ENCODE data around the gene MBNL3.

The MBNL3 gene

GRCh38 chrX:132497432-132497831 lies 8.6 kb upstream of the MBNL3 start:
- H3K36me3 ChIP-seq (ENCODE audit: control insufficient read depth in 2 of 2, insufficient read depth in 2 of 2, low read length in 2 of 2) = no peaks in the 10 kb centered on the region
- no peak overlapping the region for H3K27ac ChIP-seq (ENCODE audit: low read length)
- no peaks in the 10 kb centered on the region for H3K9me3 ChIP-seq (ENCODE audit: control insufficient read depth in 2 of 2, low read length in 2 of 2)
- H3K27me3 ChIP-seq (ENCODE audit: control insufficient read depth in 1 of 2, insufficient read depth in 2 of 2, low read length in 2 of 2) = no peaks in the 10 kb centered on the region
- no peaks in the 10 kb centered on the region for H3K4me1 ChIP-seq (ENCODE audit: control insufficient read depth, insufficient read depth, low read length)
- H3K9ac ChIP-seq (ENCODE audit: low read length in 2 of 2) = no peak overlapping the region
- no peak overlapping the region for H3K4me3 ChIP-seq (ENCODE audit: low read length in 2 of 2)

- Histone ChIP-seq H3K36me3 (ENCODE audit: control insufficient read depth in 2 of 2, insufficient read depth in 2 of 2, low read length in 2 of 2) (no peaks in the 10 kb centered on the region), H3K9ac (ENCODE audit: low read length in 2 of 2) (no peak overlapping the region), H3K4me1 (ENCODE audit: control insufficient read depth, insufficient read depth, low read length) (no peaks in the 10 kb centered on the region), H3K27me3 (ENCODE audit: control insufficient read depth in 1 of 2, insufficient read depth in 2 of 2, low read length in 2 of 2) (peaks cover 0 to 9% of the 10 kb centered on the region in 2 donors), H3K9me3 (ENCODE audit: control insufficient read depth in 2 of 2, low read length in 2 of 2) (no peaks in the 10 kb centered on the region), H3K4me3 (ENCODE audit: low read length in 2 of 2) (no peak overlapping the region), H3K27ac (ENCODE audit: low read length) (no peak overlapping the region)
These were observed 4.3 kb upstream of the MBNL3 start for GRCh38 chrX:132493095-132493494.

GRCh38 chrX:132491191-132491590 lies 2.4 kb upstream of the MBNL3 start:
- H3K9me3 ChIP-seq (ENCODE audit: control insufficient read depth in 2 of 2, low read length in 2 of 2) = no peaks in the 10 kb centered on the region
- H3K4me1 ChIP-seq (ENCODE audit: control insufficient read depth, insufficient read depth, low read length) = no peaks in the 10 kb centered on the region
- H3K27ac ChIP-seq (ENCODE audit: low read length) = no peak overlapping the region
- no peak overlapping the region for H3K9ac ChIP-seq (ENCODE audit: low read length in 2 of 2)
- peaks cover 0 to 9% of the 10 kb centered on the region in 2 donors for H3K27me3 ChIP-seq (ENCODE audit: control insufficient read depth in 1 of 2, insufficient read depth in 2 of 2, low read length in 2 of 2)
- no peak overlapping the region for H3K4me3 ChIP-seq (ENCODE audit: low read length in 2 of 2)
- no peaks in the 10 kb centered on the region for H3K36me3 ChIP-seq (ENCODE audit: control insufficient read depth in 2 of 2, insufficient read depth in 2 of 2, low read length in 2 of 2)

GRCh38 chrX:132489578-132490419 lies 961 bp upstream of the MBNL3 start:
- no peak overlapping the region for H3K27ac ChIP-seq (ENCODE audit: low read length)
- no peaks in the 10 kb centered on the region for H3K36me3 ChIP-seq (ENCODE audit: control insufficient read depth in 2 of 2, insufficient read depth in 2 of 2, low read length in 2 of 2)
- peak overlapping the region in 1 of 2 donors; percentile 60 for H3K9ac ChIP-seq (ENCODE audit: low read length in 2 of 2)
- H3K9me3 ChIP-seq (ENCODE audit: control insufficient read depth in 2 of 2, low read length in 2 of 2) = no peaks in the 10 kb centered on the region
- H3K4me3 ChIP-seq (ENCODE audit: low read length in 2 of 2) = peak overlapping the region; percentile 24 to 73
- no peaks in the 10 kb centered on the region for H3K4me1 ChIP-seq (ENCODE audit: control insufficient read depth, insufficient read depth, low read length)
- H3K27me3 ChIP-seq (ENCODE audit: control insufficient read depth in 1 of 2, insufficient read depth in 2 of 2, low read length in 2 of 2) = peaks cover 0 to 9% of the 10 kb centered on the region in 2 donors

- H3K4me1 ChIP-seq (ENCODE audit: control insufficient read depth, insufficient read depth, low read length) = no peaks in the 10 kb centered on the region
- no peaks in the 10 kb centered on the region for H3K36me3 ChIP-seq (ENCODE audit: control insufficient read depth in 2 of 2, insufficient read depth in 2 of 2, low read length in 2 of 2)
- H3K9ac ChIP-seq (ENCODE audit: low read length in 2 of 2) = peak overlapping the region in 1 of 2 donors; percentile 60
- peaks cover 0 to 9% of the 10 kb centered on the region in 2 donors for H3K27me3 ChIP-seq (ENCODE audit: control insufficient read depth in 1 of 2, insufficient read depth in 2 of 2, low read length in 2 of 2)
- H3K4me3 ChIP-seq (ENCODE audit: low read length in 2 of 2) = peak overlapping the region; percentile 59 to 73
- H3K9me3 ChIP-seq (ENCODE audit: control insufficient read depth in 2 of 2, low read length in 2 of 2) = no peaks in the 10 kb centered on the region
- H3K27ac ChIP-seq (ENCODE audit: low read length) = no peak overlapping the region
These were observed 595 bp downstream of the MBNL3 start for GRCh38 chrX:132488180-132488705.

GRCh38 chrX:132486599-132487178 lies 2.1 kb downstream of the MBNL3 start:
- H3K27ac ChIP-seq (ENCODE audit: low read length) = no peak overlapping the region
- no peaks in the 10 kb centered on the region for H3K9me3 ChIP-seq (ENCODE audit: control insufficient read depth in 2 of 2, low read length in 2 of 2)
- no peaks in the 10 kb centered on the region for H3K36me3 ChIP-seq (ENCODE audit: control insufficient read depth in 2 of 2, insufficient read depth in 2 of 2, low read length in 2 of 2)
- no peak overlapping the region for H3K4me3 ChIP-seq (ENCODE audit: low read length in 2 of 2)
- H3K9ac ChIP-seq (ENCODE audit: low read length in 2 of 2) = no peak overlapping the region
- peaks cover 0 to 9% of the 10 kb centered on the region in 2 donors for H3K27me3 ChIP-seq (ENCODE audit: control insufficient read depth in 1 of 2, insufficient read depth in 2 of 2, low read length in 2 of 2)
- H3K4me1 ChIP-seq (ENCODE audit: control insufficient read depth, insufficient read depth, low read length) = no peaks in the 10 kb centered on the region

- Histone ChIP-seq H3K27me3 (ENCODE audit: control insufficient read depth in 1 of 2, insufficient read depth in 2 of 2, low read length in 2 of 2) (no peaks in the 10 kb centered on the region), H3K4me3 (ENCODE audit: low read length in 2 of 2) (no peak overlapping the region), H3K27ac (ENCODE audit: low read length) (no peak overlapping the region), H3K4me1 (ENCODE audit: control insufficient read depth, insufficient read depth, low read length) (no peaks in the 10 kb centered on the region), H3K9ac (ENCODE audit: low read length in 2 of 2) (no peak overlapping the region), H3K9me3 (ENCODE audit: control insufficient read depth in 2 of 2, low read length in 2 of 2) (no peaks in the 10 kb centered on the region), H3K36me3 (ENCODE audit: control insufficient read depth in 2 of 2, insufficient read depth in 2 of 2, low read length in 2 of 2) (no peaks in the 10 kb centered on the region)
These were observed 4.9 kb downstream of the MBNL3 start for GRCh38 chrX:132483951-132484350.

- Histone ChIP-seq H3K36me3 (ENCODE audit: control insufficient read depth in 2 of 2, insufficient read depth in 2 of 2, low read length in 2 of 2) (no peaks in the 10 kb centered on the region), H3K4me3 (ENCODE audit: low read length in 2 of 2) (no peak overlapping the region), H3K27me3 (ENCODE audit: control insufficient read depth in 1 of 2, insufficient read depth in 2 of 2, low read length in 2 of 2) (no peaks in the 10 kb centered on the region), H3K9ac (ENCODE audit: low read length in 2 of 2) (no peak overlapping the region), H3K27ac (ENCODE audit: low read length) (no peak overlapping the region), H3K9me3 (ENCODE audit: control insufficient read depth in 2 of 2, low read length in 2 of 2) (no peaks in the 10 kb centered on the region), H3K4me1 (ENCODE audit: control insufficient read depth, insufficient read depth, low read length) (no peaks in the 10 kb centered on the region)
These were observed 5.3 kb downstream of the MBNL3 start for GRCh38 chrX:132483488-132483887.

- Histone ChIP-seq H3K36me3 (ENCODE audit: control insufficient read depth in 2 of 2, insufficient read depth in 2 of 2, low read length in 2 of 2) (no peaks in the 10 kb centered on the region), H3K4me3 (ENCODE audit: low read length in 2 of 2) (no peak overlapping the region)
These were observed 6.2 kb downstream of the MBNL3 start for GRCh38 chrX:132482632-132483031.

GRCh38 chrX:132481449-132481848 lies 7.4 kb downstream of the MBNL3 start:
- Histone ChIP-seq H3K27ac (ENCODE audit: low read length) (no peak overlapping the region), H3K27me3 (ENCODE audit: control insufficient read depth in 1 of 2, insufficient read depth in 2 of 2, low read length in 2 of 2) (no peaks in the 10 kb centered on the region), H3K9ac (ENCODE audit: low read length in 2 of 2) (no peak overlapping the region), H3K36me3 (ENCODE audit: control insufficient read depth in 2 of 2, insufficient read depth in 2 of 2, low read length in 2 of 2) (no peaks in the 10 kb centered on the region), H3K4me3 (ENCODE audit: low read length in 2 of 2) (no peak overlapping the region), H3K4me1 (ENCODE audit: control insufficient read depth, insufficient read depth, low read length) (no peaks in the 10 kb centered on the region), H3K9me3 (ENCODE audit: control insufficient read depth in 2 of 2, low read length in 2 of 2) (no peaks in the 10 kb centered on the region)

More at GRCh38 chrX:132482632-132483031, 6.2 kb downstream of the MBNL3 start:
- H3K27me3 ChIP-seq (ENCODE audit: control insufficient read depth in 1 of 2, insufficient read depth in 2 of 2, low read length in 2 of 2) = no peaks in the 10 kb centered on the region
- no peak overlapping the region for H3K9ac ChIP-seq (ENCODE audit: low read length in 2 of 2)
- H3K4me1 ChIP-seq (ENCODE audit: control insufficient read depth, insufficient read depth, low read length) = no peaks in the 10 kb centered on the region
- no peaks in the 10 kb centered on the region for H3K9me3 ChIP-seq (ENCODE audit: control insufficient read depth in 2 of 2, low read length in 2 of 2)
- H3K27ac ChIP-seq (ENCODE audit: low read length) = no peak overlapping the region
